Bronchial epithelial cell (primary cell): ENCODE data around the gene MET. TPM values are rescaled to one million over a fixed set of nuclear protein-coding genes. Genes with fewer than 3 reads are reported as not detected.

ENCODE experiments used
- DNase-seq: peaks from one replicate; pipeline ENCODE4 v3.0.0-alpha.2; 2010; ENCODE audit warnings: low read depth
- FAIRE-seq: peaks from 2 replicates; lab custom pipeline; 2011; peaks lifted over from hg19 to GRCh38; lab: Jason Lieb, UNC
- H3K27me3 ChIP-seq: 2 replicates; pipeline ENCODE4 v1.5.1; 2011; ENCODE audit warnings: low read length; ENCODE audit not compliant: control insufficient read depth, insufficient read depth
- H3K36me3 ChIP-seq: 2 replicates; pipeline ENCODE4 v1.5.1; 2011; ENCODE audit warnings: low read length; ENCODE audit not compliant: control insufficient read depth, insufficient read depth
- H3K4me3 ChIP-seq: 2 replicates; pipeline ENCODE4 v1.5.1; 2011; ENCODE audit warnings: mild to moderate bottlenecking, low read depth, low read length, control low read depth
- CTCF ChIP-seq: IDR thresholded peaks from 2 replicates; pipeline ENCODE4 v1.5.1; 2011; ENCODE audit warnings: mild to moderate bottlenecking, moderate library complexity, low read length, control low read depth, inconsistent platforms; ENCODE audit not compliant: insufficient read depth, severe bottlenecking
- total RNA-seq: library from RNA; depleted of rRNA; stranded (reverse); fragments of >200 nt; gene quantifications from 2 replicates; pipeline ENCODE4 v1.2.1, GENCODE V29; 2014

The MET gene
- total RNA-seq, 1 donor from 2014 or later, result 156 TPM

DNA sequence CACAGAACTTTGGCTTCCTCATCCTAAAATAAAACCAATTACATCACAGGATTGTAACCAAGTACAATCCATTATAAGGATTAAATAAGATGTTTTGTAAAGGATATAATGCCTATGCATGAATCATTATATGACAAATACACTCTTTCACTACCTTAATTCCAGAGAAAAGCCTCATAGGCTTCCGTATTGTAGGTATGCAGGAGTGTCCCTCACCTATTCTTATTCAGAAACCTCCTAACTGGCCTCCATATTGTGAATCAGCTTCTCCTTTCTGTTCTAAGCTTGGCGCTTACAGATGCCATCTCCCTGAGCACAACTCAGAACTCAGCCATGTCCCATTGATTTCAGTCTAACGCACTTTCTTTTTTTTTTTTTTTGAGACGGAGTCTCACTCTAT, 120.8 kb downstream of the MET start:
- TF ChIP-seq CTCF, result no peak
- DNase-seq, result peak; percentile 63
- no peaks in the 10 kb centered on the region for H3K27me3 ChIP-seq
- H3K36me3 ChIP-seq, result peaks cover 2% of the 10 kb centered on the region
- H3K4me3 ChIP-seq, result no peak overlapping the region
- FAIRE-seq, result no peak

GRCh38 chr7:116793795-116794340, 121.9 kb downstream of the MET start:
- no peak for FAIRE-seq
- no peak for DNase-seq
- no peak overlapping the region for H3K4me3 ChIP-seq
- peaks cover 4% of the 10 kb centered on the region for H3K36me3 ChIP-seq
- no peak for TF ChIP-seq CTCF
- no peaks in the 10 kb centered on the region for H3K27me3 ChIP-seq

- no peak for TF ChIP-seq CTCF
- H3K4me3 ChIP-seq, result no peak overlapping the region
- no peaks in the 10 kb centered on the region for H3K27me3 ChIP-seq
- DNase-seq (no peak), FAIRE-seq (no peak)
- peaks cover 4% of the 10 kb centered on the region for H3K36me3 ChIP-seq
Observed at GRCh38 chr7:116796471-116796870, 124.5 kb downstream of the MET start.

- Histone ChIP-seq H3K36me3 (peaks cover 4% of the 10 kb centered on the region), H3K27me3 (no peaks in the 10 kb centered on the region), H3K4me3 (no peak overlapping the region)
- no peak for TF ChIP-seq CTCF
- DNase-seq, result peak; percentile 92
- FAIRE-seq, result peak; percentile 55
Observed at GRCh38 chr7:116797612-116798011, 125.6 kb downstream of the MET start.

- TF ChIP-seq CTCF, result no peak
- no peak for FAIRE-seq
- DNase-seq, result no peak
- Histone ChIP-seq H3K36me3 (peaks cover 4% of the 10 kb centered on the region), H3K27me3 (no peaks in the 10 kb centered on the region), H3K4me3 (no peak overlapping the region)
Observed at GRCh38 chr7:116798232-116798631, 126.2 kb downstream of the MET start.

DNA sequence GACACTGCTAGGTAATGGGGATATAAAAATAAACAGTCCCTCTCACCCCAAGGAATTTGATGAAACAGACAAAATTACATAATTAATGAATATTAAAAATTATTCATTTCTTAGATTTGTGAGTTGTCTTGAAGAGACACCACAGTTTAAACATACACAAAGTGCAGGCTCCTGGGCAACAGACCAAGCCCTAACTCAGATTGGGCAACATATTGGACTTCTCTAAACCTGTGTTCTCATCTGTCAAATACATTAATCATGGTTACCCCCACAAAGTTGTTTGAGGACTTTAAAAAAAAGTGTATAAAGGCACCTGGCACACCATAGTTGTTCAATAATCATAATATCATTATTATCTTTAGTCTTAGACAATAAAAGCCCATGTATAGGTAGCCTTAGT, 127.9 kb downstream of the MET start:
- no peak for TF ChIP-seq CTCF
- FAIRE-seq, result no peak
- no peak overlapping the region for H3K4me3 ChIP-seq
- H3K27me3 ChIP-seq, result no peaks in the 10 kb centered on the region
- H3K36me3 ChIP-seq, result peaks cover 4% of the 10 kb centered on the region
- peak; percentile 60 for DNase-seq
